Middle frontal gyrus (tissue), 1 donor: ENCODE data around the gene GALNT14.

ENCODE experiments used
- DNase-seq: peaks from one replicate; pipeline ENCODE4 v3.0.0-alpha.2; 2015; ENCODE audit warnings: low spot score; ENCODE audit errors: extremely low spot score

The GALNT14 gene

GRCh38 chr2:31087491-31087890, 50.7 kb downstream of the GALNT14 start:
- no peak for DNase-seq

GRCh38 chr2:31086590-31086989, 51.6 kb downstream of the GALNT14 start:
- DNase-seq, result no peak

DNA sequence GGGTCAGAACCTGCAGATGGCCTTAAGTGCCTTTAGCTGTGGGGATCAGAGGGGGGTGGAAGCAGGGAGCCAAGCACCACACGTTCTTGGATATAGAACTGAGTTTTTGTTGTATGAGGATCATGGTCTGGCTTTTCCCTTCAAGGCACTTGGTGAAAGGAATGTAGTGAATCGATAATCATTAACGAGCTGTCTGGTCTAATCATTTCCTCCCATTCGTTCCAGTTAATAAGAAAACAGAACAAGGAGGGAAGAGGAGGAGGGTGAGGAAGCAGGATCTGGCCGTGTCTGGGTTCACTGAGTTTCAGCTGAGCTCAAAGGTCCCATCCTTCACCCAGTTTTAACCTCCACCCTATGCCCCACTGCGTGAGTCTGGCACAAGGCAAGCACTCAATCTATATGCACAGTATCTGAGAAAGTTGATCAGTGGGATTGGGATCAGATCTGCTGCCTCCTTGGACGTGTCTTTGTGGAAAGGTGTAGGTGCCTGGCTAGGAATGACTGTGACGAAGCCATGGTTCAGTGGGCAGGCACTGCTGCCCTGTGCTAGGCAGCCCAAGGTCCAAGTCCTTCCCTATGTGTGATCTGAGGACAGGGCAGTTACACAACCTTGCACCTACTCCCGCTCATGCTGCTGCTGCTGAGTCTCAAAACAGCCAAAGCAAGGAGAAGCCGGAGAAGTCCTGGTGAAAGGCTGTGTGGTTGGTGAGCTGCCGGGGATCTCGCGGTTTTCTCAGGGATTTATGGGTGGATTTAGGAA, 54.8 kb downstream of the GALNT14 start:
- DNase-seq, result no peak

DNA sequence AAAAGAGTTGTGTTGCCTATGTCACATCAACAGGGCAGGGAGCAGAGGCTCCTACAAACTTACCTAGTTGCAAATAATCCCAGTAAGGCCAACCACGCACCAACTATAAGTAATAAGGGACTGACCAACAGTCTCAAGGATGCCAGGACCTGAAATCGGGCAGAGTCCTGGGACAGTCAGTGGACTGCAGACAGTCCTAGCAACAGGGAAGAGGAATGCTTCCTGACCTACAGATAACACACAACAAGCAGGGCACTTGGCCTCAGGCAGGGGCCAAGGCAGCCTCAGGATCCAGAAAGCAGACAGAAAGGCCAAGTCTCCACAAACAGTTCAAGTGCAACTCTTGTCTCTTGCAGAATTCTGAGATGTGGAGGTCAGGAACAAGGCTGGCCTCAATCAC, 56.2 kb downstream of the GALNT14 start:
- DNase-seq, result no peak

DNA sequence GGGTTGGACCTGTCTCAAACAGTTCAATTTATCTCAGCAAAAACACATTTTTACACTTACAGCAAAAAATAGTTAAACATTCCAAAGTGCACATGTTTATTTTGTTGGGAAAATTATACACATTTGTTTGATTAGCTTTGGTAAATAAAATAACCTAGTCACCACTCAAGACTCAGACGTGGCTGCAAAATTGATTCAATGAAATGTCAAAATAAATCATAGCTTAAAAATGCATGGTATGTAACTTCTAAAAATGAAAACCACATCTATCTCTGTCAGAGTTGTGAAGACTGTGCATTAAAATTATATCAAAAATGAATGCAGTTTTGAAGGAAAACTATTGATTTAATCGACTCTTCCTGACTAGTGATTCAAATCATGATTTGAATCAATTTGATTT, 56.7 kb downstream of the GALNT14 start:
- no peak for DNase-seq

DNA sequence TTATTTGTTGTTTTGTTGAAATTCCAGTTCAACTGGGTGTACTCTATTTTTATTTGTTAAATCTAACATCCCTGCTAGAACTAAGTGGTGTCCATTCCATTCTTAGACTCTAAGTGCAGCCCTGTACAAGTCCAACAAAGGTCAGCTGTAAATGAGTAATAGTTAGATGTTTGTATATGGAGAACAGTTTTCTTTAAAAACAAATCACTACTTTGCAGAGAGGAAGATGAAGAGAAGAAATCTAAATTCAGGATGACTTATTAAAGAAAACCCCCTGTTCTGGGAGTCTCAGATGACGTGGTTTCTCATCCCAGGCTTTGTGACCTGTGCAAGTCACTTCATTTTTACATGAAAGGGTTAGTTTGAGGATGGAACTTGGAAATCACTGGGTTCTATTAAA, 57.9 kb downstream of the GALNT14 start:
- DNase-seq, result no peak

DNA sequence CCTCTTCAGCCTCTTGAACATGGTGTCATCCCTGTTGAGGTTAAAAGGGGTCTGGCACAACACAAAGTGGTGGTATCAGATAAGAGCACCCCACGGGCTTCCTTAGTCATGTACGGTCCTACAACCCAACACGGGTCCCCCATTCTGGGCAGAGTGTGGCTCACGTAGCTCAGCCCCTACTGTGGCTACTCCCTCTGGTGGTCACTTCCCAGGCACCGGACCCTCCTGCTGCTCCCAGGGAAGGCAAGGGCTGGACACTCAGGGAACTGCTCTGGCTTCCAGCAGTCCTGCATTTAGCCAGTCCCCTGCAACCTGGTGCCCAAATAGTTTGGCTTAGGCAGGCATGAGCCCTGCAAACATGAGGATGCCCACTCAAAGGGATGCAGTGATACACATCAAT, 58.6 kb downstream of the GALNT14 start:
- DNase-seq, result no peak

- DNase-seq, result no peak
Observed at GRCh38 chr2:31078579-31079105, 59.6 kb downstream of the GALNT14 start.

DNA sequence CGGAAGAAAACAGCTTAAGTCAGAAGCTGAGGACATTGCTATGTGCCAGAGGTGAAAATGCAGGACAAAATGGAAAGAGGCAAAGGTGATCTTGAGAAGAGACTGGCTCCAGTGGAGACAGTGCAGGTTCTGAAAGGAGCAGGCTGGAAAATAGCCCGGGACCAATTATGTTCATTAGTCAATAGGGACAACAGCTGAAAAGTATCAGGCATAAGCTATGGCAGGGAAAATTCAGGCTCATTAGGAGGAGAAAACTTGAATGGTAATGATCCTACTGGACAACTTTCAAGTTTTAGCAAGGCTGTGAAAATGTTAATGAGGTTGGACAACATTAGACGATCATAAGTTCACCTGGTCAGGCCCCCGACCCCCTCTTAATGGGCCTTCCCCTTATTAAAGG, 60.2 kb downstream of the GALNT14 start:
- no peak for DNase-seq

GRCh38 chr2:31075941-31076590, 62.2 kb downstream of the GALNT14 start:
- DNase-seq, result no peak

DNA sequence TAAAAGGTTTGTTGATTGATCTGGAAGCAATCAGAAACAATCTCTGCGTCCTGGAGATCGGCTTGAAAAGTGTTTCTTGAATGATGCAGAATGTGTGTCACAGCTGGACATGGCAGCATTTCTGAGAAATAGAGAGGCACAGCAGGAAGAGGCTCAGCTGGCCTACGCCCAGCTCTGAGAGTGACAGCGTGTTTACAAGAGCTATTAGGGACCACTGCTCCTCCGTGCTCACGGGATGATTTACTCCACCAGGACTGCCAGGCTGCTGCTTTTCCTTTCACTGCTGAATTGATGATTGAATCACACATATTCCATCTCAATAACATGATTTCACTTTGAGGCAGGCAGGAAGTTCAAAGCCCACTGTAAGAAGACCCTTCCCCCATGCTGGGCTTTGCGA, 62.8 kb downstream of the GALNT14 start:
- DNase-seq, result no peak

- DNase-seq, result no peak
Observed at GRCh38 chr2:31071741-31072140, 66.5 kb downstream of the GALNT14 start.

DNA sequence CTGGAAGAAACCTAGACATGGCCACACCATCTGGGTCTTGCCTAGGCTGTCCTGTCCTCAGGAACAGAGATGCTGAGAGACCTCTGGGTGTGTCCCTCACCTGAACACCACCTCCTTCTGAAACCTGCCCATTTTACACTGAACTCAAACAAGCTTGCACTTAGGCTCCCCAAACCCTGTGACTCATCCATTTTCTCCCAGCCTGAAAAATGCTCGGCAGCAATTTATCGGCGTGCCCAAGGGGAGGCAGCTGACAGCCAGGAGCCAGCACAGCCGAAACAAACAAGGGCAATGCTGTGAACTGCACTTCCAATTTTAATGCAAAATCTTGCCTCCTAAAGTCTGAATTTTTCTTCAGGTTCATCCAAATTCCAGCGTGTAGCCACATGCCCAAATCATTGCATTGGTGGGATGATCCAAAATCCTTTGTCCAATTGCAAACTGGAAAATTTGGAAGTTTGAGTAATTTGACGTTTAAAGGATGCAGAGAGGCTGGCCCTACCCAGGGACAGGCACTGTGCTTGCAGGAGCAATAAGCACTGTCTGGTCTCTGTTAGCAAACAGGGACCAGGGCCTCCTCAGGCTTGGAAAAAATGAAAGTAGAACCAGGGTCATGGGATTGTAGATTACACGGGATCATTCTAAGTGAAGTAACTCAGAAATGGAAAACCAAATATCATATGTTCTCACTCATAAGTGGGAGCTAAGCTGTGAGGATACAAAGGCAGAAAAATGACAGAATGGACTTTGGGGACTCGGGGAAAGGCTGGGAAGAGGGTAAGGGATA, 67.7 kb downstream of the GALNT14 start:
- no peak for DNase-seq

DNA sequence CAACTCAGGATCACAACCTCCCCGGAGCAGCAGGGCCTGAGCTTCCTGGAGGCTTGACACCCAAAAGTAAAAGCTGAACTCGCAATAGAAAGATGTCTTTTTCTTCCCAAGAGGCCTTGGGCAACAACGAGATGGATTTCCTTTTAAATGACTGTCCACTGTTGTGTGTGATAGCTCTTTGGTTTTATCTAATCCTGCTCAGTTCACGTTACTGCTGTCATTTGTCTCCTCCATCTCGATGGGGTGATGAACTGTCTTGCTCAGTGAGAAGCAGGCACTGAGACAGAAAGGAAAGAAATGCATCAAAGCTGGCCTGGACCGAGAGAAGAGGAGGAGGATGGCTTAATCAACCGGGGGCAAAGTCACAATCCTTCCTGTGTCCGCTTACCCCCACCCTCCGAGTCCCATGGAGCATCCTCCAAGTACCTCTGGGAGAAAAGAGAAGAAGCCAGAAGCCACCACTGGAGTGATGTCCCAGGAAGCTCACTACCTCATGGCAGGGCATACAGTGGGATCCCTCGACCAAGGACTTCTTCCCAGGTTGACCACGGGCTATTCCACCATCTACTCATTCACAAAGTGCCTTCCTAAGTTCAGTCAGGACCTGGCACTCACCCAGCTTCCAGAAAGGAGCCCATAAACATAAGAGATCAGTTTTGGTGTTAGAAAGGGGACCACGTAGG, 68.5 kb downstream of the GALNT14 start:
- no peak for DNase-seq

- DNase-seq, result no peak
Observed at GRCh38 chr2:31067259-31067658, 71.0 kb downstream of the GALNT14 start.

DNA sequence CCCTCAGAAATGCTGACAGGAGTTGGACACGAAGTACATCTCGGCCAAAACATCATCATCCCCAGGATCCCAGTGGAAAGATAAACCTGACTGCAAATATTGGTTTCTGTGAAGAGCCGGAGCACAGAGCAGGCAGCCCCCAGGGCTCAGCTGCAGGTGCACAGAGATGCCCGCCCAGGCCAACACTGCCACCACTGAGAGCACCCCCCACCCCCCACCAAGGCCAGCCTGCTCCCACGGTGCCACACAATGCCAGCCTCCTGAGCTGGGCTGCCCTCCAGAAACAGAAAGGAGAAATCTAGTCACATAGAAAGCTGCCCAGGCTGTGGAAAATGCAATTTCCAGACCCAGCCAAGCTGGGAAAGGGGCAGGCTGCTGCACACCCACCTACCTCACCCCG, 71.7 kb downstream of the GALNT14 start:
- no peak for DNase-seq

DNA sequence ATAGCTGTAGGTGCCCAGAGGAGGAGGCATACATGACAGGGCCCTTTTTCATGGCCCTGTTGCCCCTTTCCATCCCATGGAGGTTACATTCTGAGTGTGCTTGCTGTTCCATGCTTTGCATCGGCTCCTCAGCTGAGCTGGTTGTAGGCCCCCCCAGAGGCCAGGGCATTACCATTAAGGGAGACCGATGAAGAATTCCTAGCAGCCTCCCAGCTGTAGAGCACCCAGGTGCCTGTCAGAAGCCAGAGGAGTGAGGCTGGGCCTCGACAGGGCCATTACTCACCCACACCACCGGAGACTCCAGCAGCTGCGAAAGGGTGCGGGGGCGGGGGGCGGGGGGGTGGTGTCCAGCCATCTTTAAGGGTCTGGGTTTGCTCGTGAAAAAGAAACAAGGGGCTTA, 72.2 kb downstream of the GALNT14 start:
- DNase-seq, result no peak

GRCh38 chr2:31065356-31065755, 72.9 kb downstream of the GALNT14 start:
- DNase-seq, result no peak

DNA sequence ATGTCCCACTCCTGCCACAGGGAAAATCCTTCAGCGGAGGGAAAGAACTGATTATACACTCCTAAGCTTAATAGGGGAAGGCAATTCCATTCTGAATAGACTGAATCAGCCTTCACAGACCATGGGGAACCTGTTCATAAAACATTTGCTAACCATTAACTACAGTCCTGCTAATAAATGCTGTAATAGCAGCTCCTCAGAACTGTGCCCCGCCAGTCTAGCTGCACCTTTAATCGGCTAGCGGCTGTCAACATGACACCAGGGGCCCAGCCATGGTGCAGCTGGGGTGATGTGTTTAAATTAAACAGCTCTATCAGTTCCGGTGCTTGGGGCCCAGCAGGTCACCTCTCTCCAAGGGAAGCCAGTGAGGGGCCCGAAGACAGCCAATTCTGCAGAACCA, 77.8 kb downstream of the GALNT14 start:
- no peak for DNase-seq

DNA sequence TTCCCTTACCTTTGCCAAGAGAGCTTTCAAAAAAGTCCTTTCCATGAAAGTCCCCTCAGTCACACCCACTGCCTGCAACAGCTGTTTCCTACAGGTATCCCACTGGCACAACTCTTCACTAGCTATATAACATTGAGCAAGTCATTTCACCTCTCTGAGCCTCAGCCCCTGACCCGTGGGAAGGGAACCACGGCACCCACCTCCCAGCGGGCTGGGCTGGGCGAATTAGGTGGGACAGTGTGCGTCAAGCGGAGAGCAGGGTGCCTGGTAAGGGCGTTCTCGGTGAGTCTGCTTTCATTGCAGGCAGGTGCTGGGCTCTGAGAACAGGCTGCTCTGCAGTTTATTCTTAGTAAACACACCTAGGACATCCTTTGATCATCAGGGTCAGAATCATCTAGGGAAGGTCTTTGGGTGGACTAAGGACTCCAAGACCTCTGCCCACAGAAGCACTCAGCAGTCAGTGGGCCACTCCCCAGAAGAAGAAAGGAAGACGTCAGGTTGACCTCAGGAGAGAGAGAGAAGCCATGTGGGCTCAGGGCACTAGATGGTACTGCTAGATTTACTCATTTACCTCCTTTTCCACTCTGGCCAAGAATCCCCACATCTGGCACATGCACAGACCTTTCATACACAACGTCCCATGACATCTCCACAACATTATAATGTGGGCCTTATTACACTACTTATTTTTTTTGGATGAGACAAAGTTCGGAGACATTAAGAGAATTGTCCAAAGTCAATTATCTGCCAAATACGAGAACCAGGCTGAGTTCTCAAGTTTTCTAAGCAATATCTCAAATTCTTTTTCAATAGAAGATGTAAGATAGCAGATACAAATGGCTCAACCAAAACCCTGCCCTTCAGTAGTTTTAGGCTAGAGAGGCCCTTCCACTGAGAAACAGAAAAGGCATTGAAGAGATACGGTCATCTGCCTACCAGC, 79.9 kb downstream of the GALNT14 start:
- DNase-seq, result no peak
